BLaER1 treated with 17β-estradiol and CSF1 and Interleukin-3, amounts not matched to agents 10 nM and 100 nM (cell line): ENCODE measurements around the gene UROC1.

Experiments used
- H3K27ac ChIP-seq, 11 experiments: shearing (Covaris generic); formaldehyde crosslinking; 2 replicates each; pipeline ENCODE4 v1.8.1; 2022
- H3K27me3 ChIP-seq, 11 experiments: shearing (Covaris generic); formaldehyde crosslinking; 2 replicates each; pipeline ENCODE4 v1.8.1; 2022
- H3K36me3 ChIP-seq, 11 experiments: shearing (Covaris generic); formaldehyde crosslinking; 2 replicates each; pipeline ENCODE4 v1.8.1; 2022
- H3K4me1 ChIP-seq, 10 experiments: shearing (Covaris generic); formaldehyde crosslinking; 2 replicates each; pipeline ENCODE4 v1.8.1; 2022
- H3K4me2 ChIP-seq, 11 experiments: shearing (Covaris generic); formaldehyde crosslinking; 2 replicates each; pipeline ENCODE4 v1.8.1; 2022
- H3K4me3 ChIP-seq, 10 experiments: shearing (Covaris generic); formaldehyde crosslinking; 2 replicates each; pipeline ENCODE4 v1.8.1; 2022
- H3K9ac ChIP-seq, 11 experiments: shearing (Covaris generic); formaldehyde crosslinking; 2 replicates each; pipeline ENCODE4 v1.8.1; 2022
- H3K9me3 ChIP-seq, 11 experiments: shearing (Covaris generic); formaldehyde crosslinking; replicated peaks in 1 of 11; 2 replicates each; pipeline ENCODE4 v1.8.1; 2022
- H4K20me1 ChIP-seq, 11 experiments: shearing (Covaris generic); formaldehyde crosslinking; 2 replicates each; pipeline ENCODE4 v1.8.1; 2022
- Cebpa-rat ChIP-seq, 11 experiments: shearing (Covaris generic); IDR thresholded peaks; 2 replicates each; pipeline ENCODE4 v1.8.1; 2022

UROC1 gene

GRCh38 chr3:126446791-126447190, 70.8 kb downstream of the UROC1 start:
- Histone ChIP-seq H3K27me3 (no peaks in the 10 kb centered on the region), H3K4me1 (peaks cover 0 to 8% (median 0%) of the 10 kb centered on the region in 10 experiments; a peak in 2 of 20 replicates), H3K4me2 (no peak overlapping the region), H3K4me3 (no peak overlapping the region), H3K27ac (no peak overlapping the region), H3K9ac (no peak overlapping the region), H3K9me3 (no peaks in the 10 kb centered on the region), H4K20me1 (peaks cover 19 to 91% (median 59%) of the 10 kb centered on the region in 11 experiments; a peak in 21 of 22 replicates), H3K36me3 (peaks cover 30 to 74% (median 52%) of the 10 kb centered on the region in 11 experiments)
- TF ChIP-seq Cebpa-rat (IDR thresholded peaks at IDR 0.05), result no peak

- Histone ChIP-seq H3K9ac (no peak overlapping the region), H4K20me1 (peaks cover 19 to 91% (median 56%) of the 10 kb centered on the region in 11 experiments; a peak in 21 of 22 replicates), H3K36me3 (peaks cover 25 to 74% (median 52%) of the 10 kb centered on the region in 11 experiments), H3K27me3 (no peaks in the 10 kb centered on the region), H3K9me3 (no peaks in the 10 kb centered on the region), H3K4me2 (no peak overlapping the region), H3K4me3 (no peak overlapping the region), H3K27ac (no peak overlapping the region), H3K4me1 (peaks cover 0 to 8% (median 0%) of the 10 kb centered on the region in 10 experiments; a peak in 2 of 20 replicates)
- TF ChIP-seq Cebpa-rat (IDR thresholded peaks at IDR 0.05), result no peak
Measured at GRCh38 chr3:126446301-126446700, 71.3 kb downstream of the UROC1 start.

- Histone ChIP-seq H3K36me3 (peaks cover 18 to 74% (median 49%) of the 10 kb centered on the region in 11 experiments), H3K4me1 (peaks cover 0 to 8% (median 0%) of the 10 kb centered on the region in 10 experiments; a peak in 2 of 20 replicates), H3K9me3 (no peaks in the 10 kb centered on the region), H3K27me3 (no peaks in the 10 kb centered on the region), H3K4me3 (no peak overlapping the region), H3K9ac (no peak overlapping the region), H3K4me2 (no peak overlapping the region), H3K27ac (no peak overlapping the region), H4K20me1 (peaks cover 13 to 87% (median 49%) of the 10 kb centered on the region in 11 experiments; a peak in 20 of 22 replicates)
- TF ChIP-seq Cebpa-rat (IDR thresholded peaks at IDR 0.05), result no peak
Measured at GRCh38 chr3:126445506-126445905, 72.1 kb downstream of the UROC1 start.

- no peak overlapping the region for H3K27ac ChIP-seq
- H3K27me3 ChIP-seq, result no peaks in the 10 kb centered on the region
- no peak overlapping the region for H3K4me3 ChIP-seq
- H3K36me3 ChIP-seq, result peaks cover 14 to 74% (median 47%) of the 10 kb centered on the region in 11 experiments; a peak in 21 of 22 replicates
- H3K4me2 ChIP-seq, result peak overlapping the region in 1 of 11 experiments; percentile 7; a peak in 1 of 22 replicates
- no peaks in the 10 kb centered on the region for H3K9me3 ChIP-seq
- TF ChIP-seq Cebpa-rat (IDR thresholded peaks at IDR 0.05), result no peak
- no peak overlapping the region for H3K9ac ChIP-seq
- H3K4me1 ChIP-seq, result peaks cover 0 to 8% (median 0%) of the 10 kb centered on the region in 10 experiments; a peak in 2 of 20 replicates
- H4K20me1 ChIP-seq, result peaks cover 0 to 82% (median 29%) of the 10 kb centered on the region in 11 experiments; a peak in 16 of 22 replicates
Measured at GRCh38 chr3:126442856-126443242, 74.7 kb downstream of the UROC1 start.

DNA sequence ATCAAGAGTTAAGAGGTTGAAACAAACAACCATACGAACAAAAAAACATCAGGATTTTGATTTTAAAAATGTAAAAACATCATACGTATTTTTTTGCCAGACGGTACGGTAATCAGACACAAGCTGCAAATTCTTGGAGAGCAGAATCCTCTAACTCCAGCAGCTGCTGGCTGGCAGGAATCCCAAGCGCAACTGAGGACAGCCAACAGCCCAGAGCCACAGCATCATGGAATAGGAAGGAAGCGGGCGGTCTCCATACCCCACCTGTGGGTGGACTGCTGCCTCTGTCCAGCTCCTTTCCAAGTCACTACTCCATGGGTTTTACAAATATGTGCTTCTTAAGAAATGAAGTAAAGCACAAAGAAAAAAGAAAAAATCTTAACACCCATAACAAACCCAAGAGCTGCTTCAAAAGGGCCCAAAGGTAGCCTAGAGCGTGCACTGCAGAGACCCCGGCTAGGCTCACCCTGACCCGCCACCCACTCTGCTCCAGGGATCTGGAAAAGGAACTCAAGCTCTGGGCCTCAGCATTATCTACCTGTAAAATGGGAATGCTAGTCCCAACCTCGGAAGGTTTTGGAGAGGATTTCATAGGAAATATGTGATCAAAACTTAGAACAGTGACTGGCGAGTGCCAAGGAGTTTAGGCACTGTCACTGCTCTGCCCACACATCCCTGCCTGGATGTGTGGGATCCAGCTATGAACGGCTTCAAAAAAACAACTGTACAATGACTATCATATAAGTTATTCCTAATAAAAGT, 75.3 kb downstream of the UROC1 start:
- H3K9me3 ChIP-seq, result no peaks in the 10 kb centered on the region
- no peak overlapping the region for H3K9ac ChIP-seq
- peaks cover 0 to 80% (median 31%) of the 10 kb centered on the region in 11 experiments; a peak in 15 of 22 replicates for H4K20me1 ChIP-seq
- no peak overlapping the region for H3K4me3 ChIP-seq
- peaks cover 19 to 76% (median 46%) of the 10 kb centered on the region in 11 experiments; a peak in 20 of 22 replicates for H3K36me3 ChIP-seq
- no peak overlapping the region for H3K27ac ChIP-seq
- no peak for TF ChIP-seq Cebpa-rat (IDR thresholded peaks at IDR 0.05)
- H3K27me3 ChIP-seq, result no peaks in the 10 kb centered on the region
- peaks cover 0 to 8% (median 0%) of the 10 kb centered on the region in 10 experiments; a peak in 2 of 20 replicates for H3K4me1 ChIP-seq
- H3K4me2 ChIP-seq, result no peak overlapping the region

DNA sequence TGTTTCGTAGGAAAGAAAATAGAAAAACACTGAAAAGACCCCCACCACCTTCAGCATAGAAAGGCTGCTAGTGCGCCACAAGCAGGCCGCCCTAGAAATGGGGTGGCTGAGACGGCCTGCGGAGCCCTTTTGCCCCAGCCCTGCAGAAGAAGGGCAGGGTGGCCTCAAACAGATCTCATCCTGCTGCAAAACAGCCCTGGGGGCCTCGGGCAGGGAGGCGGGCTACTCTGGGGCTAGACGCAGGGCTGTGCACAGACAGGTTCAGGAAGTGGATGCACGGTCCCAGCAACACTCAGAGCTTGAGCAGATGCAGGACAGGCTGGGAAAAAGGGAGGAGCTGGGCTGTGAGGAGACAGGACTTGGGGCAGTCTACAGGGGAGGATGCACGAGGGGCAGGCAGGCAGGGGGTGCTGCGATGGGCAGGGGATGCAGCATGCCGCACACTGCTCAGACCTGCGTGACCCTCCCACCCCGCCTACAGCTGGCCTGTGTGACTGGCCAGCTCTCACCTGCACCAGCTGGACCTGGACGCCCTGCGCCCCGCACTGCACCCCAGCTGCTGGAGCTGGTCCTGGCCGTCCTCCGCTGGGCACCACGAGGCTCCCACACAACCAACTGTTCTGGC, 76.2 kb downstream of the UROC1 start:
- Histone ChIP-seq H3K4me2 (no peak overlapping the region), H3K36me3 (peaks cover 28 to 81% (median 53%) of the 10 kb centered on the region in 11 experiments; a peak in 21 of 22 replicates)

DNA sequence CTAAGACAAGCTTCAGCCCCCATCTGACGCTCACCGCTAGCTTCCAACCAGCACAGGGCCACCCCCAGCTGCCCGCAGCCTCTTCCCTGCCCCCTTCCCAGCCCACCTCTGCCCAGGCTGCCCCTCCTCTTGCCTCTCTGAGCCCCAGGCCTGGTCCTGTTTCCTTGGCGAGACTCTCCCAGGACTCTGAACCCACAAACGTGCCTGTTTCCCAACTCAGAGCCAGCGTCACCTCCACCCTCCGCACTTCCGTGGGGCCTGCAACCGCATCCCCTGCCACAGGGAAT, 76.9 kb downstream of the UROC1 start:
- no peak overlapping the region for H3K9ac ChIP-seq
- H3K9me3 ChIP-seq, result no peaks in the 10 kb centered on the region
- peaks cover 0 to 82% (median 31%) of the 10 kb centered on the region in 11 experiments; a peak in 15 of 22 replicates for H4K20me1 ChIP-seq
- H3K4me2 ChIP-seq, result no peak overlapping the region
- H3K4me1 ChIP-seq, result peaks cover 0 to 8% (median 0%) of the 10 kb centered on the region in 10 experiments; a peak in 2 of 20 replicates
- peaks cover 29 to 81% (median 59%) of the 10 kb centered on the region in 11 experiments; a peak in 21 of 22 replicates for H3K36me3 ChIP-seq
- H3K27me3 ChIP-seq, result no peaks in the 10 kb centered on the region
- H3K27ac ChIP-seq, result no peak overlapping the region
- no peak for TF ChIP-seq Cebpa-rat (IDR thresholded peaks at IDR 0.05)
- no peak overlapping the region for H3K4me3 ChIP-seq

More for the DNA sequence above, 76.2 kb downstream of the UROC1 start:
- peaks cover 0 to 8% (median 0%) of the 10 kb centered on the region in 10 experiments; a peak in 2 of 20 replicates for H3K4me1 ChIP-seq
- TF ChIP-seq Cebpa-rat (IDR thresholded peaks at IDR 0.05), result no peak
- H3K27ac ChIP-seq, result no peak overlapping the region
- no peak overlapping the region for H3K9ac ChIP-seq
- H3K9me3 ChIP-seq, result no peaks in the 10 kb centered on the region
- no peak overlapping the region for H3K4me3 ChIP-seq
- H4K20me1 ChIP-seq, result peaks cover 0 to 82% (median 31%) of the 10 kb centered on the region in 11 experiments; a peak in 15 of 22 replicates
- H3K27me3 ChIP-seq, result no peaks in the 10 kb centered on the region

- no peak overlapping the region for H3K27ac ChIP-seq
- peaks cover 0 to 8% (median 0%) of the 10 kb centered on the region in 10 experiments; a peak in 2 of 20 replicates for H3K4me1 ChIP-seq
- H3K4me2 ChIP-seq, result no peak overlapping the region
- no peak overlapping the region for H3K4me3 ChIP-seq
- H3K9ac ChIP-seq, result no peak overlapping the region
- no peak for TF ChIP-seq Cebpa-rat (IDR thresholded peaks at IDR 0.05)
- H3K36me3 ChIP-seq, result peaks cover 29 to 81% (median 60%) of the 10 kb centered on the region in 11 experiments; a peak in 21 of 22 replicates
- H3K9me3 ChIP-seq, result no peaks in the 10 kb centered on the region
- no peaks in the 10 kb centered on the region for H3K27me3 ChIP-seq
- peaks cover 0 to 82% (median 29%) of the 10 kb centered on the region in 11 experiments; a peak in 14 of 22 replicates for H4K20me1 ChIP-seq
Measured at GRCh38 chr3:126439968-126440708, 77.4 kb downstream of the UROC1 start.
